ENCODE data around the gene GCSH. TPM values are rescaled to one million over a fixed set of nuclear protein-coding genes. Genes with fewer than 3 reads are reported as not detected.
A peak's percentile ranks its signal among the peaks of the same experiment; 100 is the strongest.

The GCSH gene
- total RNA-seq, 1 experiment from 2014 or later = 117 TPM

GRCh38 chr16:81071805-81072204 lies 24.4 kb downstream of the GCSH start:
- Histone ChIP-seq H3K27me3 (ENCODE audit: insufficient read depth, low read length) (no peaks in the 10 kb centered on the region), H3K27ac (ENCODE audit: low read depth, low read length) (no peak overlapping the region), H3K36me3 (ENCODE audit: control insufficient read depth in 1 of 2, insufficient read depth in 2 of 2, low read length in 2 of 2) (no peaks in the 10 kb centered on the region), H3K4me2 (ENCODE audit: low read length) (peak overlapping the region; percentile 40), H3K79me2 (ENCODE audit: insufficient read depth, low read length) (no peaks in the 10 kb centered on the region), H3K9ac (ENCODE audit: low read length) (no peak overlapping the region), H3K9me2 (ENCODE audit: insufficient read depth) (no peaks in the 10 kb centered on the region), H3K4me3 (replicated peaks in 1 of 2; ENCODE audit: low read depth in 1 of 2, low read length in 2 of 2) (no peak overlapping the region), H4K20me1 (ENCODE audit: insufficient read depth) (no peaks in the 10 kb centered on the region), H3K9me3 (ENCODE audit: control insufficient read depth in 1 of 2, insufficient read depth in 1 of 2, low read depth in 1 of 2, low read length in 2 of 2) (no peaks in the 10 kb centered on the region), H3K4me1 (ENCODE audit: control insufficient read depth in 1 of 2, insufficient read depth in 2 of 2, low read length in 2 of 2) (peaks cover 6 to 17% of the 10 kb centered on the region in 2 experiments), H2AFZ (ENCODE audit: low read depth, low read length, poor library complexity, severe bottlenecking) (no peak overlapping the region)
- DNase-seq (ENCODE audit: low read depth, low spot score) (peak; percentile 28), ATAC-seq (no peak)
- ChIA-PET POLR2A (no interaction called here), RAD21 (ENCODE audit: low non-redundant PET in 1 of 2, low total read pairs in 2 of 2, uncharacterized antibody in 2 of 2, unreplicated experiment in 2 of 2) (no interaction called here), CTCF (interaction anchor here (2.9 kb wide), 1 partner anchor 36 kb away, joined by 11 read pairs; the partner anchor contains the start of gene ATMIN)
- no TSS peak for BruUV-seq (replicated peaks)
- TF ChIP-seq MAX (IDR thresholded peaks at IDR 0.05) = no peak
- 0 out of 2 replicates have a peak, but pooled peaks have one; percentile 31 for TF ChIP-seq CBX3 (IDR thresholded peaks at IDR 0.05; ENCODE audit: low read depth)
- TF ChIP-seq SP1 (IDR thresholded peaks at IDR 0.05; ENCODE audit: low read depth) = no peak
- peak; percentile 38; the same call in 1 of the 2 replicates for TF ChIP-seq POLR2AphosphoS5 (IDR thresholded peaks at IDR 0.05; ENCODE audit: low read depth, low read length)
- intact Hi-C loops (cut with micrococcal nuclease) = no loop called here

DNA sequence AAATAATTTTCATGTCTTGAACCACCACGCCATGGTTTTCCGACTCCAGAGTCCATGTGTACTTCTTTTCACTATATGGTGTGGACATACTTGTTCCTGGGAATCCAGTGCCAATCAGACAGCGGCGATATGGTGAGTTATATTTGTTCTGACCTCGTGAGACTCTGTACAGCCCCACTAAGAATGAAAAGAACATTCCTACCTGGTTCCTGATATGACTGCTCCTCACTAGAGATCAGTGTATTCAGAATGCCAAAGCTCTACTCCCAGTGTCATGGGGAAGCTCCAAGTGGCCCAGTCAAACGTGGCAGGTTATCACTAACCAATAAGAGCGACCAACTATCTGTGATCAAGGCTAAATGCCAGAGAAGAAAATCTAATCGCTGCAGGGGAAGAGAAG lies 25.2 kb downstream of the GCSH start:
- Histone ChIP-seq H3K4me1 (ENCODE audit: control insufficient read depth in 1 of 2, insufficient read depth in 2 of 2, low read length in 2 of 2) (peaks cover 1 to 10% of the 10 kb centered on the region in 2 experiments; a peak in 3 of 4 replicates), H3K9me3 (ENCODE audit: control insufficient read depth in 1 of 2, insufficient read depth in 1 of 2, low read depth in 1 of 2, low read length in 2 of 2) (no peaks in the 10 kb centered on the region), H3K27me3 (ENCODE audit: insufficient read depth, low read length) (no peaks in the 10 kb centered on the region), H3K4me2 (ENCODE audit: low read length) (no peak overlapping the region), H3K4me3 (replicated peaks in 1 of 2; ENCODE audit: low read depth in 1 of 2, low read length in 2 of 2) (no peak overlapping the region), H3K36me3 (ENCODE audit: control insufficient read depth in 1 of 2, insufficient read depth in 2 of 2, low read length in 2 of 2) (no peaks in the 10 kb centered on the region), H4K20me1 (ENCODE audit: insufficient read depth) (no peaks in the 10 kb centered on the region), H3K27ac (ENCODE audit: low read depth, low read length) (no peak overlapping the region), H3K9me2 (ENCODE audit: insufficient read depth) (no peaks in the 10 kb centered on the region), H2AFZ (ENCODE audit: low read depth, low read length, poor library complexity, severe bottlenecking) (no peak overlapping the region), H3K79me2 (ENCODE audit: insufficient read depth, low read length) (no peaks in the 10 kb centered on the region), H3K9ac (ENCODE audit: low read length) (no peak overlapping the region)
- intact Hi-C loops (cut with micrococcal nuclease) = no loop called here
- ATAC-seq = no peak
- ChIA-PET POLR2A (no interaction called here), CTCF (interaction anchor here (2.9 kb wide), 1 partner anchor 35 kb away, joined by 11 read pairs; the partner anchor contains the start of gene ATMIN), RAD21 (ENCODE audit: low non-redundant PET in 1 of 2, low total read pairs in 2 of 2, uncharacterized antibody in 2 of 2, unreplicated experiment in 2 of 2) (no interaction called here)
- BruUV-seq (replicated peaks) = no TSS peak
- DNase-seq (ENCODE audit: low read depth, low spot score) = no peak
- no peak for TF ChIP-seq ZNF274 (IDR thresholded peaks at IDR 0.05; ENCODE audit: low read depth, low read length)
- no peak for TF ChIP-seq ATF3 (IDR thresholded peaks at IDR 0.05)
- TF ChIP-seq RAD21 (IDR thresholded peaks at IDR 0.05; ENCODE audit: low read depth) = no peak
- TF ChIP-seq REST (IDR thresholded peaks at IDR 0.05; ENCODE audit: low read depth) = no peak
- no peak for TF ChIP-seq CBX3 (IDR thresholded peaks at IDR 0.05; ENCODE audit: low read depth)
- no peak for TF ChIP-seq SRF (IDR thresholded peaks at IDR 0.05; ENCODE audit: low read depth)
- TF ChIP-seq EZH2 (IDR thresholded peaks at IDR 0.05) = no peak
- TF ChIP-seq EGR1 (IDR thresholded peaks at IDR 0.05; ENCODE audit: low read depth) = no peak
- no peak for TF ChIP-seq SIN3A (IDR thresholded peaks at IDR 0.05; ENCODE audit: low read depth)
- TF ChIP-seq POLR2AphosphoS5 (IDR thresholded peaks at IDR 0.05; ENCODE audit: low read depth, low read length) = no peak
- no peak for TF ChIP-seq SP1 (IDR thresholded peaks at IDR 0.05; ENCODE audit: low read depth)
- no peak for TF ChIP-seq FOSL1 (IDR thresholded peaks at IDR 0.05; ENCODE audit: low read depth)
- TF ChIP-seq POLR2A (IDR thresholded peaks at IDR 0.05; ENCODE audit: borderline replicate concordance, extremely low read depth, insufficient read depth, insufficient read length) = no peak
- TF ChIP-seq ELF1 (IDR thresholded peaks at IDR 0.05; ENCODE audit: borderline replicate concordance, low read depth) = no peak
- TF ChIP-seq JUND (IDR thresholded peaks at IDR 0.05) = no peak
- TF ChIP-seq TCF7L2 (IDR thresholded peaks at IDR 0.05; ENCODE audit: borderline replicate concordance, extremely low read depth, insufficient read depth, insufficient read length) = no peak

Data from HCT116 (cell line).